HG03175 (cell line): ENCODE results near the gene VPREB3.
"Not testable (repeated sequence)": the region's sequence is repeated elsewhere in the genome, so short reads cannot be mapped to it uniquely, and the experiment has no call there.

ENCODE experiments used
- ATAC-seq: cut with Tn5 transposase; IDR thresholded peaks from one replicate; pipeline ENCODE4 v1.9.1; 2021; ENCODE audit warnings: mild to moderate bottlenecking, moderate library complexity; ENCODE audit not compliant: unreplicated experiment

The VPREB3 gene

DNA sequence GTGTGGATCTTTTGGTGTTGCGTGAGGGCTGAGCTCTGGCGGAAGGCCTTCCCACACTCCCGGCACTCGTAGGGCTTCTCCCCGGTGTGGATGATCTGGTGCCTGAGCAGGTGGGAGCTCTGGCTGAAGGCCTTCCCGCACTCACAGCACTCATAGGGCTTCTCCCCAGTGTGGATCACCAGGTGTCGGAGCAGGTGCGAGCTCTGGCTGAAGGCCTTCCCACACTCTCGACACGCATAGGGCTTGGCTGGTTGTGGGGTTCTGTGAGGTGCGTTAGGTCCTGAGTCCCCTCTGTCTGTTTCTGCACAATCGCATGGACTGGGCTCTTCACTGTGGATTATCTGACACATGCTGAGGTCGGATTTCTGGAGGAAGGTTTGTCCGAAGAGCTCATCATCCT, 9.7 kb downstream of the VPREB3 start:
- ATAC-seq: no peak

GRCh38 chr22:23744001-23744400, 10.2 kb downstream of the VPREB3 start:
- ATAC-seq: no peak

DNA sequence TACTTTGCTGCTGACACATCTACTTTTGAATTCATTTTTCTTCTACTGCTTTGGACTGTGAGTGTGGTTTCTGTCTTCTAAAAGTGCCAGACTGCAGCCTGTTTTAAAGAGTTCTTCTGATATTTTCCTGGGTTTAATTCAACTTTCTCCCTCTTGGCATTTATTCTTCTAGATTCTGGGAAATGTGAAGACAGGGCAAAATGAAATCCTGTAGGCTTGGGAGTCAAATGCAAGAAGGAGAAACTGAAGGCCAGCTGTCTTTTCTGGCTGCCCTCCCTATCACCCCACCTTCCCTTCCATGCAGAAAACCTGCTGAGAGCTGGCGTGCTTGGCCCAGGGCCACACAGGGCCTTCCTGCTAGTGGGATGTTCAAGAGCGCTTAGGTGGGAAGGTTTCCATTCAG, 10.9 kb downstream of the VPREB3 start:
- no peak for ATAC-seq

DNA sequence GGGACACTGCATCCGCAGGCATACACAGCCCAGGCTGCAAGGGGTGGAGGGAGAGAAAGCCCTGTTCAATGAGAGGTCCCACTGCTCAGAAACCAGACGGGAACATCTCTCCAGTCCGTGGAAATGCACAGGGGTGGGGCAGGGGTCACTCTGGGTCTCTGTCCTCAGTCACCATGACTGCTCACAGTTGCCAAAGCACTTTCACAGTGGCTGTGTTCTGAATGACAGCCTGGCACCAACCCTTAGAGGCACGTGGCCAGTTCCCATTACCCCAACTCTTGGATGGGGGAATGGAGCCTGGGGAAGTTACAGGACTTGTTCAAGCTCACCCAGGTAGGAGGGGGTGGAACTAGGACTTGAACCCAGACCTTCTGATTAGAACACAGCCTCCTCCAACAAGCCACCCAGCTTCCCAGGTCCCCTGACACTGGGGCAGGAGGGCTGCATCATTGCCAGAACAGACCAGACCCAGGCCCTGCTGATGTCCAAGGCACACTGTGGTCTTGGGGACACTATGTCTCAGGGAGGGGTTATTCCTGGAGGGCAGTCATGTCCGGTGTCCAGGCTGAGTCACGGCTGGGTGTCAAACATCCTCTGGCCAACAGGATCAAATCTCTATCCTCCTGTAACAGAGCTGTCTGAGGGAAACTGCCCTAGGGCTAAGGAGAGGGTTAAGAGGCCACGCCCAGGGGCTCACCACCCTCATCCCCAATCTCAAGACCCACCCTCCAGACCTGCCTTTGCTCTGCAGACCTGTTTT, 11.5 kb downstream of the VPREB3 start:
- ATAC-seq: no peak

- ATAC-seq: no peak
These were observed 16.5 kb downstream of the VPREB3 start for GRCh38 chr22:23737696-23738095.

GRCh38 chr22:23728108-23728507, 26.1 kb downstream of the VPREB3 start:
- ATAC-seq: not testable (repeated sequence)

DNA sequence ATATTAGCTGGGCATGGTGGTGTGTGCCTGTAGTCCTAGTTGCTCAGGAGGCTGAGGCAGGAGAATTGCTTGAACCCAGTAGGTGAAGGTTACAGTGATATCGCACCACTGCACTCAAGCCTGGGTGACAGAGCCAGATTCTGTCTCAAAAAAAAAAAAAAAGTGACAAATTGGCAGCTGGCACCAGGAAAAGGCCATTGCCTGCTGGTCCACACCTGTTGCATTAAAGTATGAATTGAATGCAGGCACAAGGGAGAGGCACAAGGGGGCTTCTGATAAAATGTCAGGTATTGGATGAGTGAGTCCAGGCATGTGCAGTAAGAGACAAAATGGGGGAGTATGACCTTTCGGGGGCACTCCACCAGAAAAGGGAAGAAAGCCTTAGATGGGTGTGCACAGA, 31.5 kb downstream of the VPREB3 start:
- ATAC-seq: no peak

DNA sequence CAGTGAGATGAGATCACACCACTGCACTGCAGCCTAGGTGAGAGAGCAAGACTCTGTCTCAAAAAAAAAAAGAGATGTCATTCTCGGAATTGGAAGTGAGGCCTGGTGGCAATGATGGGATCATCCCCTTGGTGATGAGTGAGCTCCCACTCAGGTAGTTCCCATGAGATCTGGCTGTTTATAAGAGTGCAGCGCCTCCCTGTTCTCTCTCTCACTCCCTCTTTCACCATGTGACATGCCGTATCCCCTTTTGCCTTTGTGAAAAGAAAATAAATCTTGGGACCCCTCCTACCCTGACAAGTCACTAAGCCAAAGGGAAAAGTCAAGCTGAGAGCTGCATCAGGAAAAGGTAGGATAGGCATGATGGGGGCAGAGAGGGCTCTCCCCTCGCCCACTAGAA, 32.1 kb downstream of the VPREB3 start:
- no peak for ATAC-seq

GRCh38 chr22:23720855-23721254, 33.4 kb downstream of the VPREB3 start:
- ATAC-seq: no peak

DNA sequence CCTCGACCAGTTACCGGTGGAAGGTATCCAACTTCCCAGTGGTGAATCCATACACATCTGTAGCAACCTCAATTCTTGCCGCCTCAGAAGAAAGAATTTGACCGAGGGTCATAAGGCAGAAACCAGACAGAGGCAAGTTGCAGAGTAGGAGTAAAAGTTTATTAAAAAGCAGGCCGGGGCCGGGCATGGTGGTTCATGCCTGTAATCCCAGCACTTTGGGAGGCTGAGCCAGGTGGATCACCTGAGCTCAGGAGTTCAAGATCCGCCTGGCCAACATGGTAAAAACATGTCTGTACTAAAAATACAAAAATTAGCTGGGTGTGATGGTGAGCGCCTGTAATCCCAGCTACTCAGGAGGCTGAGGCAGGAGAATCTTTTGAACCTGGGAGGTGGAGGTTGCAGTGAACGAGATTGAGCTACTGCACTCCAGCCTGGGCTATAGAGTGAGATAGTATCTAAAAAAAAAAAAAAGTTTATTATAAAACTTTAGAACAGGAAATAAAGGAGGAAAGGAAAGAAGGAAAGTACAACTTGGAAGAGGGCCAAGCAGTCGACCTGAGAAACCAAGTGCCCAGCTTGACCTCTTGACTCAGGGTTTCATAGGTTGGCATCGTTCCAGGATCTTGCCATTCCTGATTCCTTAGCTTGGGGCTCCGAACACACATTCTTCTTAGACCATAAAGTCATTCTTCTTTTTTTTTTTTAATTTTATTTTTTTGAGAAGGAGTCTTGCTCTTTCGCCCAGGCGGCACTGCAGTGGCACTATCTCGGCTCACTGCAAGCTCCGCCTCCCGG, 35.7 kb downstream of the VPREB3 start:
- no peak for ATAC-seq

- peak; percentile 75 for ATAC-seq
These were observed 37.1 kb downstream of the VPREB3 start for GRCh38 chr22:23716811-23717801.

DNA sequence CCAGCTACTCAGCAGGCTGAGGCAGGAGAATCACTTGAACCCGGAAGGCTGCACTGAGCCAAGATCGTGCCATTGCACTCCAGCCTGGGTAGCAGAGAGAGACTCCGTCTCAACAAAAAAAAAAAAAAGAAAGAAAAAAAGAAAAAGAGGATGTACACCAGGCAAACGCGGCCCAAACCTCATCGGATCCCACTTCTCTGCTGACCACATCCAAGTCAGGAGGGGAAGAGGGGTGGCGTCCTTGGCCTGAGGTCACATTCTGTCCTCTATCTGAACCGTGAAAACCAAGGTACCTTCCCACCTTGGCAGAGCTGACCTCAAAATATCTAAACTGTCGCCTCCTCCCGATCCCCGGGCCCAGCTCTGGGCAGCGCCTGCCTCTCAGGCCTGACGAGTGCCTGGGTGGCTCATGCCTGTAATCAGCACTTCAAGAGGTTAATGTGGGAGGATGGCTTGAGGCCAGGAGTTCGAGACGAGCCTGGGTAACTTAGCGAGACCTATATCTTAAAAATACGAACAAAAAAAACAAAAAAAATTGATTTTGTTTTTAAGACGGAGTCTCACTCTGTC, 38.3 kb downstream of the VPREB3 start:
- ATAC-seq: no peak

DNA sequence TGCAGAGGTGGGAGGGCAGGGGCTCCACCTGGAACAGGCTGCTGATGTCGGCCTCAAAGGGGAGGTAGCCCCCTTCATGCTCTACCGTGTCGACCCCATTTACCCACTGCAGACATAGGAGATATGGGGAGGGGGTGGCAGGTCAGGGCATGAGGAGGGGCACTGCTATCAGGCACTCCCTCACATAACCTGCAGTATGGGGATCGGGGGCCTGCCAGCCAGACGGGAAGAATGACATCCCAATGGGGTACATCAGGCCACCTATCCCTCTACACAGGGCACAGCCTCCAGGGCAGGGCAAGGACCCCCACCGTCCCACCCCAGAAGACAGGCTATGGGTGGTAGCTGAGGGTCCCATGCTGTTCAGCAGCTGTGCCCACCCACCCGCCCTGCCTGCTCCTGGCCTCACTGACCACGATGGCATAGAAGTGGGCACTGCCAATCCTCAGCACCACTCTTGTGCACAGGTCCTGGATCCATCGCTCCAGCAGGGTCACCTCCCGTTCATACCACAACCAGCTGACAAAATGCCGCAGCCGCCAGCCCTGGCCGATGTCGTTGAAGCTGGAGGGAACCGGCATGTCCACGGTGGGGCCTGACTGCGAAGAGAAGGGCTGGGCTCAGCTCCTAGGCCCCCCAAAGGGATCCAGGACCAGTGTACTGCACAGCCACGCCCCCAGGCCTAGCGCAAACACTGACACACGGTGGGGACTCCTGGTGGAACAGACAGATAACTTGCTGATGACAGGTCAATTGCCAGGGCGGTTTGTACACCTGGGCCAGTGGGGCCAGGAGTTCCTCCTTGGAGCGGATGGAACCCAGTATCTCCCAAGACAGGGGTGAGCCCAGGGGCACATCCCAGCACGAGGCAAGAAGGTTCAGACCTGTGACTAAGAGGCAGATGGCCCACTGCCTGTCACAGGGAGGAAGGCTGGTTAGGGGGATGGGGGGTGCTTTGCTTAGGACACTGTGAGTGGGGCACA, 39.3 kb downstream of the VPREB3 start:
- no peak for ATAC-seq

DNA sequence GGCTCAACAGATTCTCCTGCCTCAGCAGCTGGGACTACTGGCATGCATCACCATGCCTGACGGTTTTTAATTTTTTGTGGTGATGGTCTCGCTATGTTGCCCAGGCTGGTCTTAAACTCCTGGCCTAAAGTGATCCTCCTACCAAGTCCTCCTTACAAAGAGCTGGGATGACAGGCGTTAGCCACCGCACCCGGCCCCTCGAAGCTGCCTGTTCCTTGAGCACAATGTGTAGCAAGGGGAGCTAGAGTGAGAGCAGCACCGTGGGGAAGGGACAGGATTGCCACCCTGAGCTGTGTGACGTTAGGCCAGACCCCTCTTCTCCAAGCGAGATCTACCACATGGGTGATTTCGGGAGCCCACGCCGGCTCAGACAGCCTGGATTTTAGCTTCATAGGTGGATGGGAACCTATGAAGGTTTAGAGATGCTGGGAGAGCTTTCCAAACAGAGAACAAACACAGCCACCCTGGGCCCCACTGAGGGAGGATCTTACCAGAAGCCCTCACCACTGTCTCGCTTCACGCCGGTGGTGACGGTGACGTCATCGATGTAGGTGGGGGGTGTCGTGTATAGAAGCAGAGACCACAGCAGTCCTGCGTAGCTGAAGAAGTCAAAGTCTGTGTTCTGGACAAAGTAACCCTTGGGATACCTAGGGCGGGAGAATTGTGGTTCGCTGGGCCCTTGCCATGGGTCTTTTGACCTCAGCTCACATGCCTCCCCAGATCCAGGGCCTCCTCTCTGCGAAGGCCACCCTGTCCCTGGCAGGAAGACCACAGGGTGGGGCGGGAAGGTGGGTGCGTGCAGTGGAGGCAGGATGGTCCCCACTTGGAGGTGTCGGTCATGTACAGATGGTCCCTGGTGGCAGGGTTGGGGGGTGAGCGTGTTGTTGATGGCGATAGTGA, 40.3 kb downstream of the VPREB3 start:
- no peak for ATAC-seq

DNA sequence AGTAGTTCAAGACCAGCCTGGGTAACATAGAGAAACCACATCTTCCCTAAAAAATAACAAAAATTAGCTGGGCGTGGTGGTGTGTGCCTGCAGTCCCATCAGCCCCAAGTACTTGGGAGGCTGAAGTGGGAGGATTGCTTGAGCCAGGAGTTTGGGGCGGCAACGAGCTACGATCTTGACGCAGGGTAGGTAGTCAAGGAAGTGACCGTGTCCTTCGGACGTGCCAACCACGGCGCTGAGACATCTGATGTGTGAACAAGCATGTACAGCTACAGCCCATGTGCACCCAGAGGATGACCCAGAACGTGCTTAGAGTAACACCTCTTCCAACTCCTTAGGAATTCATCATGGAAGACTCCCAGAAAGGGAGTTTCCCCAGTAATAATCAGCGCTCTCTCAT, 42.0 kb downstream of the VPREB3 start:
- no peak for ATAC-seq

DNA sequence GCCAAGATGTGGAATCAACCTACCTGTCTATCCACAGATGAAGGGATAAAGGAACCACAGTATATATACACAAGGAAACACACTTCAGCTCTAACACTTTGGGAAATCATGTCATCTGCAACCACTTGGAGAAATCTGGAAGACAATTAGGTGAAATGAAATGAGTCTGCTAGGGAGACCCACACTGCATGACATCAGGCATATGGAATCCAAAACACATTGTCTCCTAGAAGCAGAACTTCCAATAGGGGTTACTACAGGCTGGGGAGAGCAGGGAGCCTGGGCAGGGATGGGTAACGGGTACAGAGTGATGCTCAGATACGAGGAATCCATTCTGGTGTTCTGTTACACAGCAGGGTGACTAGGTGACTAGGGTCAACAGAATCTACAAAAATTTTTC, 45.1 kb downstream of the VPREB3 start:
- ATAC-seq: no peak

- ATAC-seq: no peak
These were observed 46.0 kb downstream of the VPREB3 start for GRCh38 chr22:23708270-23708669.

- no peak for ATAC-seq
These were observed 48.9 kb downstream of the VPREB3 start for GRCh38 chr22:23705358-23705757.

DNA sequence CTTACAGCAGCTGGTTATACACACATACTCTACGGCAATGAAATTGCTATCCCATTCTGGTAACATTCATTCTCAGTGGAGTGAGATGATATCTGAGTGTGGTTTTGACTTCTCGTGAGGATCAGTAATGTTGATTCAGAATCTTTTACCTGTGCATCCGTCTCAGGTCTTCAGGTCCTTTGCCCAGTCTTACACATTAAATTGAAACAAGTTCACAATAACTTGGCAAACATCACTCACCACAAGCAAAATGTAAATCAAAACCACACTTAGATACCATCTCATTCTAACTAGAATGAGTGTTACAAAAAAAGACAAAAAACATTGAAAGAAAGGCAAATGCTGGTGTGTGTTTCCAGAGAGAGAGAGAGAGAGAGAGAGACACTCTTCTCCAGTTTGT, 49.4 kb downstream of the VPREB3 start:
- no peak for ATAC-seq
